C4-2B (cell line): ENCODE results near the gene RHO.

Experiments
- CTCF ChIP-seq: fragments of 450-650 bp; conservative IDR thresholded peaks from 2 replicates; pipeline ENCODE4 v1.5.1; 2017; ENCODE audit warnings: mild to moderate bottlenecking
- ZFX ChIP-seq: fragments of 450-650 bp; IDR thresholded peaks from 2 replicates; pipeline ENCODE4 v1.6.1; 2017

DNA sequence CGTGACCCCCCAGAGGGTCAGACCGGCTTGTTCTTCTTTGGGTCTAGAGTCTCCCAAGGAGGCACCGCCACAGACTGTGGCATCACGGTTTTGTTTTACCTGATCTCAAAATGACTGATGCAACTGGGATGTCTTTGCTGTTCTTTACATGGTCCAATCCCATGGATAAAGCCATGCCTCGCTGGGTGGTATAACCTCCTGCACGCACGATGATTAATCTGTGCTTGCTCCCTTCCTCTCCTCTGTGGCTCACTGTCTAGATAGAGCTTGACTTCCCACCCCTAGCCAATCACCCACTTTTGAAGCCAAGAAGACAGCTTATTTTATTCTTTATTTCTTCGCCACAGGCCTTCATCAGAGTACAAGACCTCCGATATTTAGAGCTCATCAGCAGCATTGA lies 36.6 kb upstream of the RHO start:
- TF ChIP-seq CTCF (no peak), ZFX (no peak)
